ENCODE measurements around the gene GAS2L2.
"Not testable (repeated sequence)": the region's sequence is repeated elsewhere in the genome, so short reads cannot be mapped to it uniquely, and the experiment has no call there.

The GAS2L2 gene

GRCh38 chr17:35728551-35728950 lies 24.5 kb downstream of the GAS2L2 start:
- DNase-seq (ENCODE audit: low read depth, low spot score): no peak

GRCh38 chr17:35727635-35728034 lies 25.4 kb downstream of the GAS2L2 start:
- DNase-seq (ENCODE audit: low read depth, low spot score): no peak

DNA sequence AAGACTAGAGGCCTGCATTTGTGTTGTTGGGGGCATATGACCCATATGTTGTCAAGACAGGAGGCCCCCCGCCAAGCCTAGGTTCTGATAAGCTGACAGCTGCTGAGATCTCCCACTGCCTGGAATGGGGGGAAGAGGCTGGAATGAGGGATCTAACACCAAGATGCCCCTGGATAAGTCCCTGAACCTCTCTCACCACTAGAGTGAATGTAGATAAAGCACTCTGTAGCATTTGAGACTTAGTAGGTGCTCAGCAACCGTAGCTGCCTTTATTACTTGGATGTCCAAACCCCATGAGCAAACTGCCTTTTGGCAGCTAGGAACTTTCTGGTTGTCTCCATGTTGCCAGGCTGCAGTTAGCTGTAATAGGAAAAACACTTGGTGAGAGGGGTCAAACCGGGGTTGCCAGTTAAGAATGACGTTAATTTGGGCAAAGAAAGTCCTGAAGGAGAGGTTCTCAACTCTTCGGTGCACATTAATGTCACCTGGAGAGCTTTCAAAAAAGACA lies 26.0 kb downstream of the GAS2L2 start:
- DNase-seq (ENCODE audit: low read depth, low spot score): no peak

GRCh38 chr17:35726127-35726952 lies 26.7 kb downstream of the GAS2L2 start:
- DNase-seq (ENCODE audit: low read depth, low spot score): peak; percentile 86

GRCh38 chr17:35725802-35726126 lies 27.3 kb downstream of the GAS2L2 start:
- DNase-seq (ENCODE audit: low read depth, low spot score): no peak

GRCh38 chr17:35725058-35725457 lies 28.0 kb downstream of the GAS2L2 start:
- no peak for DNase-seq (ENCODE audit: low read depth, low spot score)

DNA sequence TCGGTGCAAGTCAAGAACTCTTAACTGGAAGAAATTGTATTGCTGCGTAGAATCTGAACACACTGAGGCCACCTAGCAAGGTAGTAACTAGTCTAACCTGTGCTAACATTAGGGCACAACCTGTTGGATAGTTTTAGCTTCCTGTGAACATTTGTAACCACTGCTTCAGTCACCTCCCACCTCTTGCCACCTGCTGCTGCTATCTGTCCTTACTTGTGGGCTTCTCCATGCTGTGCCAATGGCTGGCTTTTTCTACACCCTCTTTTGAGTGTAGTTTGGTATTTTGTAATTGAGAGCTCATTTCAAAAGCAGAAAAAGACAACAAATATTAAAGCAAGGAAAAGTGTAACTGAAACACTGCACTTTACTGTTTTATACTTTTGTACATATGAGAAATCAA lies 29.3 kb downstream of the GAS2L2 start:
- no peak for DNase-seq (ENCODE audit: low read depth, low spot score)

GRCh38 chr17:35717475-35717874 lies 35.6 kb downstream of the GAS2L2 start:
- DNase-seq (ENCODE audit: low read depth, low spot score): no peak

DNA sequence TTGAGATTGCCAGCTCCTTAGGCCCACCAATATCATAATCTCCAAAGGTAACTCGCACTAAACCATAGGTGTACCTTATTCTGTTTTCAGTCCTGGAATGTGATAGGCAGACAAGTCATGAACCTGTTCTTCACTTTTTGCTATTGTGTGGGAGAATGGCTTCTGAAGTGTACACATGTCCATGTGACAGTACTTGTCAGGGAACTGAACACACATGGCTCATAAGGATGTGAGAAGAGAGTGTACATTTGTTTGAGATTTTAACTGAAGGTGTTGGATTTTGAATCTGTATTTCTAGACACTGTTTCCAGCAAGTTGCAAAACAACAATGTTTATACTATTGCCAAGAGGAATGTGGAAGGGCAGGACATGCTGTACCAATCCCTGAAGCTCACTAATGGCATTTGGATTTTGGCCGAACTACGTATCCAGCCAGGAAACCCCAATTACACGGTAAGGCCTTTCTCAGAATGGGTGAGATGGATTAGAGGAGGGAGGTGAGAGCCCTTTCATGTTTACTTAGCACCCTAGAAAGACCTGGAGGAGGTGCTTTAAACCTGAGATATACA lies 36.1 kb downstream of the GAS2L2 start:
- DNase-seq (ENCODE audit: low read depth, low spot score): peak; percentile 30

DNA sequence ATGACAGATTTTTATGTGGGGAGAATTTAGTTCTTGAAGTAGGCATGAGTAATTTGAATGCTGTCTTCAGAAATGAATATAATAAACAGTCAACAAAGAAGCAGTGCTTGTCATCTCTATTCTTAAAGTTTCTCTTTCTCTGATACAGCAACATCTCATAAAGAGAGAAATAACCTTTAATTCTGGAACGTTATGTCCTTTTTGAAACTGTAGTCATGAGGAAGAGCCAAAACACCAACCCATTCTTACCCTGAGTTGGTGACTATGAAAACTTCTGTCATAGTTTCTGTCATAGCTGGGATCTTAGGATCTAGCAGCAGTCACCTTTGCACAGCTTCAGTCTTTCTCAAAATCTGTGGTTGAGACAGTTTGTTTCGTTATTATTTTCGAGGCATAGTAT lies 36.9 kb downstream of the GAS2L2 start:
- no peak for DNase-seq (ENCODE audit: low read depth, low spot score)

DNA sequence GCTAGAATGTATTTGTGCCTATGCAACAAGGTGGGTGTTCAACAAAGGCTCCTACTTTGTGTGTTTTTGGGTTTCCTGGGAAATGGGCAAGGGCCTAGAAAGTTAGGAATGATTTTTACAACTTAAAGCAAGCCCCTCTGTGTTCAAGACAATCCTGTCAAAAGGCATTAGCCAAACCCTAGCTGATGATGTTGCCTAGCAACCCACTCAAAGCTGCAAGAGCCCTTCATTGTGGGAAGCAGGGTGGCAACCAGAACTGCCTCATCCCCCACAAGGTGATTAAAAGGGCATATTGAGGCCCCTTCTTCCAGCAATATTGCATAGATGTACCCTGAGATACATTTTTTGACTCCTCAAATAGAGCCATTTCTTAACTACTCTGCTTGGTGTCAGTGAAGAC lies 37.6 kb downstream of the GAS2L2 start:
- DNase-seq (ENCODE audit: low read depth, low spot score): no peak

GRCh38 chr17:35714988-35715387 lies 38.1 kb downstream of the GAS2L2 start:
- no peak for DNase-seq (ENCODE audit: low read depth, low spot score)

- peak; percentile 88 for DNase-seq (ENCODE audit: low read depth, low spot score)
Measured at GRCh38 chr17:35713069-35713728, 39.8 kb downstream of the GAS2L2 start.

GRCh38 chr17:35710950-35711349 lies 42.1 kb downstream of the GAS2L2 start:
- DNase-seq (ENCODE audit: low read depth, low spot score): no peak

DNA sequence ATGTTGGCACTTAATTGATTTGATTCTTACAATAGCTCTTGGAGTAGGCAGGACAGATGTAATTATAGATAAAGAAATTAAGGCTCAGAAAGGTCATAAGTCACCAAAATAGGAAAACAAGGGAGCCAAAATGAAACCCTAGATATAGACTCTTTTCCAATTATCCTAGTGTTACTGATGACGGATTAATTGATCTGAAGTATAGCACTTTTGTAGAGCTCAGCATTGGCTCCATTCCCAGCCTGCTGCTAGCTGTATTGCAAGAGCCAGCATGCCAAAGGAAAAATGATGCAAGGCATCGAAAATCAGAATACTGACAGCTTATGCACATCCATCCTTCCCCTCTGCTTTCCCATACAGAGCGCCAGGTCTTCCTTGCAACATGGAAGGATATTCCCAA lies 43.2 kb downstream of the GAS2L2 start:
- DNase-seq (ENCODE audit: low read depth, low spot score): no peak

DNA sequence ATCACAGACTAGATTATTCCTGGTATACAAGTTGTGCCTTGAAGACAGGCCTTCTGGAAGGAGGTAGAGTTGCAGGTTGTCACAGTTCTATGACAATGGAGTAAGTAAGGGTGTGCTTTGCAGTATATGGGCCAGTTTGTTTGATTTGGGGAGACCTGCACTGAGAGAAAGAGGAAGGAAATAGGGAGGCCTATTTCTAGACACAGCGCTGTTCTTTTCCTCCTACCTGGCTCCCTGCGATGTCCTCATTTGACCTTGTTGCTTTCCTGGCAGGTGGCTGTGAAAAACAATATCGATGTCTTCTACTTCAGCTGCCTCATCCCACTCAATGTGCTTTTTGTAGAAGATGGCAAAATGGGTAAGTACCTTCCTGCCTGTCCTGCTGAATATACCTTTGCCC lies 44.1 kb downstream of the GAS2L2 start:
- DNase-seq (ENCODE audit: low read depth, low spot score): no peak

DNA sequence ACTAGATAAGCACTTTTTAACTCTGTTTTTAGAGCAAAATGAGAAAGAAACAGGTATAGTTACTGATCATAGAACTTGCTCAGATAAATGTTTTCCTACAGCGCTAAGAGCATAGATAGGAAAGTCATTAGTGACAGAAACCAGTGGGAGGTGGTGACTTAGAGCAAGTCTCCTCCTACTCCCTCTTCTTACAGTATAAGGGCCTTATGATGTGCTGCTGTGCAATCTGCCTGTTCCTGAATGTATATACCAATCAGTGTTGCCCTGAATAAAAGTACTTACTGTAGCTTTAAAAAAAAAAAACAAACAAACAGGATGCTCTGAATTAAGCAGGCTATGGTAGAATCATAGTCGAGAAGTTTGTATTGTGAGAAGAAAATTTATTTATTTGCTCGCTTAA lies 44.9 kb downstream of the GAS2L2 start:
- DNase-seq (ENCODE audit: low read depth, low spot score): no peak

- DNase-seq (ENCODE audit: low read depth, low spot score): no peak
Measured at GRCh38 chr17:35705705-35706104, 47.3 kb downstream of the GAS2L2 start.

DNA sequence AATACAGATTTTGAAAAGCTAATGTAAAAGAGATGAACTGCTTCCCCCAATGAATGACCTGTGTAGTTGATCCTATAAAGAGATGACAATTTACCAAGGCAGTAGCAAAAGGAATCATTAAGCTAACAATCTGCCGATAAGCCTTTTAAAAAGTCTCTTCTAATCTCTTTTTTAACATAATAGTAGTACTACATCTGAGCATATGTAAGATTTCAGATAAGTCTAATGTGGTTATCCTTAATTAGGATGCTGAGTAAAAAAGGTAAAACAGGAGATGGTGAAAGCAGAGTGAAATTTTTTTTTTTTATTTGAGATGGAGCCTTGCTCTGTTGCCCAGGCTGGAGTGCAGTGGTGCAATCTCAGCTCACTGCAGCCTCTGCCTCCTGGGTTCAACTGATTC lies 47.8 kb downstream of the GAS2L2 start:
- DNase-seq (ENCODE audit: low read depth, low spot score): no peak

DNA sequence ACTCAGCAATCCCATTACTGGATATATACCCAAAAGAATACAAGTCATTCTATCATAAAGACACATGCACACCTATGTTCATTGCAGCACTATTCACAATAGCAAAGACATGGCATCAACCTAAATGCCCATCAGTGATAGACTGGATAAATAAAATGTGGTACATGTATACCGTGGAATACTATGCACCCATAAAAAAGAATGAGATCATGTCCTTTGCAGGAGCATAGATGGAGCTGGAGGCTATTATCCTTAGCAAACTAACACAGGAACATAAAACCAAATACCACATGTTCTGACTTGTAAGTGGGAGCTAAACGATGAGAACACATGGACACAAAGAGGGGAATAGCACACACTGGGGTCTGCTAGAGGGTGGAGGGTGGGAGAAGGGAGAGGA lies 49.7 kb downstream of the GAS2L2 start:
- not testable (repeated sequence) for DNase-seq (ENCODE audit: low read depth, low spot score)

- no peak for DNase-seq (ENCODE audit: low read depth, low spot score)
Measured at GRCh38 chr17:35701491-35701890, 51.5 kb downstream of the GAS2L2 start.

GRCh38 chr17:35700150-35700549 lies 52.9 kb downstream of the GAS2L2 start:
- DNase-seq (ENCODE audit: low read depth, low spot score): peak; percentile 18

DNA sequence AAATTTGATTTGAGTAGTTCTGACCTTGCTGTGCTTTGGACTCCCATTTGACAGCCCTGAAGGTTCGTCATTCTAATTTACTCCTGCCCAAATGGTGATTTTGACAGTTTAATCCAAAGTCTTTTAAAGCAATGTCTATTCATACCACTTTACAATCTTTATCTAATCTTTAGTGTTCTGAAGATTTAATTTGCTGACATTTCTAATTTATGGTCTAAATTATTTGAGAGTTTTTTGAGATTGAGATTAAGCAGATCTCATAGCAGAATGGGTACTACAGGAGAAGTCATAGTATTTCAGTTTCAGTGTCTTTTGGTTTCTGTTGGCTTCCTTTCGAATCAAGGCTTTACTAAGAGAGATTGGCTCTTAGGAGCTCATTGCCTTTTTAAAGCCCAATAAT lies 54.2 kb downstream of the GAS2L2 start:
- DNase-seq (ENCODE audit: low read depth, low spot score): no peak
